ENCODE data around the gene NTSR1. TPM values are rescaled to one million over a fixed set of nuclear protein-coding genes. Genes with fewer than 3 reads are reported as not detected.

Gene NTSR1
- total and polyA plus RNA-seq, 2 of the 13 experiments (the other 11 are each of a cell fraction or from before 2014, with no cell fraction given) = 0.09 to 0.12 TPM

DNA sequence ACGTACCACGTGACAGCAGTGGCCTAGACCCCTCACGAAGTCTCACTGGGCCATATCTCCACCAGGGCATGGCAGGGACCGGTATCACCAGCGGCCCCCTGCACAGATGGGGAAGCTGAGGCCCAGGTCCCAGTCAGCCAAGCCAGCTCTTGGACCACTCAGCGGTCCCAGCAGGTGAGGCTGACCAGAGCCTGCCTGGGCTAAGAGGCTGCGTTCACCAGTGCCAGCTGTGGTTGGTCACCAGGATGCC lies 85.0 kb downstream of the NTSR1 start (continued):
- TF ChIP-seq, protein P1, sequence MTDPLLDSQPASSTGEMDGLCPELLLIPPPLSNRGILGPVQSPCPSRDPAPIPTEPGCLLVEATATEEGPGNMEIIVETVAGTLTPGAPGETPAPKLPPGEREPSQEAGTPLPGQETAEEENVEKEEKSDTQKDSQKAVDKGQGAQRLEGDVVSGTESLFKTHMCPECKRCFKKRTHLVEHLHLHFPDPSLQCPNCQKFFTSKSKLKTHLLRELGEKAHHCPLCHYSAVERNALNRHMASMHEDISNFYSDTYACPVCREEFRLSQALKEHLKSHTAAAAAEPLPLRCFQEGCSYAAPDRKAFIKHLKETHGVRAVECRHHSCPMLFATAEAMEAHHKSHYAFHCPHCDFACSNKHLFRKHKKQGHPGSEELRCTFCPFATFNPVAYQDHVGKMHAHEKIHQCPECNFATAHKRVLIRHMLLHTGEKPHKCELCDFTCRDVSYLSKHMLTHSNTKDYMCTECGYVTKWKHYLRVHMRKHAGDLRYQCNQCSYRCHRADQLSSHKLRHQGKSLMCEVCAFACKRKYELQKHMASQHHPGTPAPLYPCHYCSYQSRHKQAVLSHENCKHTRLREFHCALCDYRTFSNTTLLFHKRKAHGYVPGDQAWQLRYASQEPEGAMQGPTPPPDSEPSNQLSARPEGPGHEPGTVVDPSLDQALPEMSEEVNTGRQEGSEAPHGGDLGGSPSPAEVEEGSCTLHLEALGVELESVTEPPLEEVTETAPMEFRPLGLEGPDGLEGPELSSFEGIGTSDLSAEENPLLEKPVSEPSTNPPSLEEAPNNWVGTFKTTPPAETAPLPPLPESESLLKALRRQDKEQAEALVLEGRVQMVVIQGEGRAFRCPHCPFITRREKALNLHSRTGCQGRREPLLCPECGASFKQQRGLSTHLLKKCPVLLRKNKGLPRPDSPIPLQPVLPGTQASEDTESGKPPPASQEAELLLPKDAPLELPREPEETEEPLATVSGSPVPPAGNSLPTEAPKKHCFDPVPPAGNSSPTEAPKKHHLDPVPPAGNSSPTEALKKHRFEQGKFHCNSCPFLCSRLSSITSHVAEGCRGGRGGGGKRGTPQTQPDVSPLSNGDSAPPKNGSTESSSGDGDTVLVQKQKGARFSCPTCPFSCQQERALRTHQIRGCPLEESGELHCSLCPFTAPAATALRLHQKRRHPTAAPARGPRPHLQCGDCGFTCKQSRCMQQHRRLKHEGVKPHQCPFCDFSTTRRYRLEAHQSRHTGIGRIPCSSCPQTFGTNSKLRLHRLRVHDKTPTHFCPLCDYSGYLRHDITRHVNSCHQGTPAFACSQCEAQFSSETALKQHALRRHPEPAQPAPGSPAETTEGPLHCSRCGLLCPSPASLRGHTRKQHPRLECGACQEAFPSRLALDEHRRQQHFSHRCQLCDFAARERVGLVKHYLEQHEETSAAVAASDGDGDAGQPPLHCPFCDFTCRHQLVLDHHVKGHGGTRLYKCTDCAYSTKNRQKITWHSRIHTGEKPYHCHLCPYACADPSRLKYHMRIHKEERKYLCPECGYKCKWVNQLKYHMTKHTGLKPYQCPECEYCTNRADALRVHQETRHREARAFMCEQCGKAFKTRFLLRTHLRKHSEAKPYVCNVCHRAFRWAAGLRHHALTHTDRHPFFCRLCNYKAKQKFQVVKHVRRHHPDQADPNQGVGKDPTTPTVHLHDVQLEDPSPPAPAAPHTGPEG (CRISPR knock-in tag; IDR thresholded peaks at IDR 0.05) = 0 out of 2 replicates have a peak, but pooled peaks have one; percentile 31
- peak; percentile 72; the same call in 1 of the 2 replicates for TF ChIP-seq MZF1 (CRISPR knock-in tag; IDR thresholded peaks at IDR 0.05; ENCODE audit: borderline replicate concordance)
- TF ChIP-seq ZZZ3 (CRISPR knock-in tag; IDR thresholded peaks at IDR 0.05; ENCODE audit: borderline replicate concordance) = no peak
- 0 out of 2 replicates have a peak, but pooled peaks have one; percentile 12 for TF ChIP-seq ZBTB20 (CRISPR knock-in tag; IDR thresholded peaks at IDR 0.05; ENCODE audit: borderline replicate concordance, low read depth)
- TF ChIP-seq AGO2 (optimal IDR thresholded peaks at IDR 0.05; ENCODE audit: low read depth, low read length) = no peak
- no peak for TF ChIP-seq IRF2 (CRISPR knock-in tag; IDR thresholded peaks at IDR 0.05)
- TF ChIP-seq MYC (CRISPR knock-in tag; IDR thresholded peaks at IDR 0.05; ENCODE audit: borderline replicate concordance) = peak; percentile 68; the same call in 1 of the 2 replicates
- TF ChIP-seq, protein P2, sequence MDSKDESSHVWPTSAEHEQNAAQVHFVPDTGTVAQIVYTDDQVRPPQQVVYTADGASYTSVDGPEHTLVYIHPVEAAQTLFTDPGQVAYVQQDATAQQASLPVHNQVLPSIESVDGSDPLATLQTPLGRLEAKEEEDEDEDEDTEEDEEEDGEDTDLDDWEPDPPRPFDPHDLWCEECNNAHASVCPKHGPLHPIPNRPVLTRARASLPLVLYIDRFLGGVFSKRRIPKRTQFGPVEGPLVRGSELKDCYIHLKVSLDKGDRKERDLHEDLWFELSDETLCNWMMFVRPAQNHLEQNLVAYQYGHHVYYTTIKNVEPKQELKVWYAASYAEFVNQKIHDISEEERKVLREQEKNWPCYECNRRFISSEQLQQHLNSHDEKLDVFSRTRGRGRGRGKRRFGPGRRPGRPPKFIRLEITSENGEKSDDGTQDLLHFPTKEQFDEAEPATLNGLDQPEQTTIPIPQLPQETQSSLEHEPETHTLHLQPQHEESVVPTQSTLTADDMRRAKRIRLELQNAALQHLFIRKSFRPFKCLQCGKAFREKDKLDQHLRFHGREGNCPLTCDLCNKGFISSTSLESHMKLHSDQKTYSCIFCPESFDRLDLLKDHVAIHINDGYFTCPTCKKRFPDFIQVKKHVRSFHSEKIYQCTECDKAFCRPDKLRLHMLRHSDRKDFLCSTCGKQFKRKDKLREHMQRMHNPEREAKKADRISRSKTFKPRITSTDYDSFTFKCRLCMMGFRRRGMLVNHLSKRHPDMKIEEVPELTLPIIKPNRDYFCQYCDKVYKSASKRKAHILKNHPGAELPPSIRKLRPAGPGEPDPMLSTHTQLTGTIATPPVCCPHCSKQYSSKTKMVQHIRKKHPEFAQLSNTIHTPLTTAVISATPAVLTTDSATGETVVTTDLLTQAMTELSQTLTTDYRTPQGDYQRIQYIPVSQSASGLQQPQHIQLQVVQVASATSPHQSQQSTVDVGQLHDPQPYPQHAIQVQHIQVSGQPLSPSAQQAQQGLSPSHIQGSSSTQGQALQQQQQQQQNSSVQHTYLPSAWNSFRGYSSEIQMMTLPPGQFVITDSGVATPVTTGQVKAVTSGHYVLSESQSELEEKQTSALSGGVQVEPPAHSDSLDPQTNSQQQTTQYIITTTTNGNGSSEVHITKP (CRISPR knock-in tag; IDR thresholded peaks at IDR 0.05; ENCODE audit: low read depth) = 0 out of 2 replicates have a peak, but pooled peaks have one; percentile 45
- TF ChIP-seq, protein P3, sequence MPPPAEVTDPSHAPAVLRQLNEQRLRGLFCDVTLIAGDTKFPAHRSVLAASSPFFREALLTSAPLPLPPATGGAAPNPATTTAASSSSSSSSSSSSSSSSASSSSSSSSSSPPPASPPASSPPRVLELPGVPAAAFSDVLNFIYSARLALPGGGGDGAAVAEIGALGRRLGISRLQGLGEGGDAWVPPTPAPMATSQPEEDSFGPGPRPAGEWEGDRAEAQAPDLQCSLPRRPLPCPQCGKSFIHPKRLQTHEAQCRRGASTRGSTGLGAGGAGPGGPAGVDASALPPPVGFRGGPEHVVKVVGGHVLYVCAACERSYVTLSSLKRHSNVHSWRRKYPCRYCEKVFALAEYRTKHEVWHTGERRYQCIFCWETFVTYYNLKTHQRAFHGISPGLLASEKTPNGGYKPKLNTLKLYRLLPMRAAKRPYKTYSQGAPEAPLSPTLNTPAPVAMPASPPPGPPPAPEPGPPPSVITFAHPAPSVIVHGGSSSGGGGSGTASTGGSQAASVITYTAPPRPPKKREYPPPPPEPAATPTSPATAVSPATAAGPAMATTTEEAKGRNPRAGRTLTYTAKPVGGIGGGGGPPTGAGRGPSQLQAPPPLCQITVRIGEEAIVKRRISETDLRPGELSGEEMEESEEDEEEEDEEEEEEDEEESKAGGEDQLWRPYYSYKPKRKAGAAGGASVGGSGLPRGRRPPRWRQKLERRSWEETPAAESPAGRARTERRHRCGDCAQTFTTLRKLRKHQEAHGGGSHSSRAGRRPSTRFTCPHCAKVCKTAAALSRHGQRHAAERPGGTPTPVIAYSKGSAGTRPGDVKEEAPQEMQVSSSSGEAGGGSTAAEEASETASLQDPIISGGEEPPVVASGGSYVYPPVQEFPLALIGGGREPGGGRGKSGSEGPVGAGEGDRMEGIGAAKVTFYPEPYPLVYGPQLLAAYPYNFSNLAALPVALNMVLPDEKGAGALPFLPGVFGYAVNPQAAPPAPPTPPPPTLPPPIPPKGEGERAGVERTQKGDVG (CRISPR knock-in tag; IDR thresholded peaks at IDR 0.05; ENCODE audit: borderline replicate concordance) = peak; percentile 74; the same call in 1 of the 2 replicates
- TF ChIP-seq SP2 (CRISPR knock-in tag; IDR thresholded peaks at IDR 0.05) = peak; percentile 44; the same call in 1 of the 2 replicates
- TF ChIP-seq ZNF749 (CRISPR knock-in tag; IDR thresholded peaks at IDR 0.05; ENCODE audit: borderline replicate concordance) = no peak
- no peak for TF ChIP-seq MLLT10 (CRISPR knock-in tag; IDR thresholded peaks at IDR 0.05)
- no peak for TF ChIP-seq ZBTB3 (CRISPR knock-in tag; IDR thresholded peaks at IDR 0.05; ENCODE audit: borderline replicate concordance, low read depth)
- 0 out of 2 replicates have a peak, but pooled peaks have one; percentile 26 for TF ChIP-seq ZNF260 (CRISPR knock-in tag; IDR thresholded peaks at IDR 0.05; ENCODE audit: borderline replicate concordance, low read depth)
- no peak for TF ChIP-seq EZH2 (conservative IDR thresholded peaks at IDR 0.05; ENCODE audit: low read depth, low read length)
- no peak for TF ChIP-seq ZNF629 (CRISPR knock-in tag; conservative IDR thresholded peaks at IDR 0.05)
- TF ChIP-seq LCORL (IDR thresholded peaks at IDR 0.05) = no peak
- peak; percentile 39; the same call in 1 of the 2 replicates for TF ChIP-seq LCORL (CRISPR knock-in tag; IDR thresholded peaks at IDR 0.05)
